Natural killer cell (primary cell): Measurements from ENCODE around the gene TATDN2. TPM values are rescaled to one million over a fixed set of nuclear protein-coding genes. Genes with fewer than 3 reads are reported as not detected.

Experiments used
- ATAC-seq, 3 donors: fragments of 150-1000 bp in 2 of 3; fragments of 200-7000 bp in 1 of 3; cut with Tn5 transposase; 1 replicate in 1 of 3; 2 replicates in 2 of 3; pipeline ENCODE4 v1.10.0; 2021; ENCODE audit warnings: mild to moderate bottlenecking in 2 of 3, moderate library complexity in 2 of 3
- DNase-seq, 2 donors: peaks; one replicate each; pipeline versions ENCODE4 v3.0.0 to v3.0.0-alpha.2; 2013 to 2021; ENCODE audit warnings: mixed read lengths in 1 of 2
- H3K27ac ChIP-seq: one replicate; pipeline ENCODE4 v1.5.1; 2013; ENCODE audit warnings: mild to moderate bottlenecking, low read length
- H3K27me3 ChIP-seq: one replicate; pipeline ENCODE4 v1.6.1; 2013; ENCODE audit warnings: low read length; ENCODE audit not compliant: control insufficient read depth, insufficient read depth
- H3K36me3 ChIP-seq: one replicate; pipeline ENCODE4 v1.6.1; 2013; ENCODE audit warnings: low read length; ENCODE audit not compliant: control insufficient read depth, insufficient read depth
- H3K4me1 ChIP-seq: one replicate; pipeline ENCODE4 v1.6.1; 2013; ENCODE audit warnings: low read length; ENCODE audit not compliant: control insufficient read depth, insufficient read depth
- H3K4me3 ChIP-seq: one replicate; pipeline ENCODE4 v1.5.1; 2013; ENCODE audit warnings: low read length
- H3K9me3 ChIP-seq: one replicate; pipeline ENCODE4 v1.6.1; 2013; ENCODE audit warnings: low read length; ENCODE audit not compliant: control insufficient read depth, insufficient read depth
- H3K27ac Mint-ChIP-seq, 2 donors: one replicate each; pipeline ENCODE4 v1.8.0; 2022; ENCODE audit warnings: mild to moderate bottlenecking in 2 of 2, mixed read lengths in 2 of 2, moderate library complexity in 1 of 2
- H3K27me3 Mint-ChIP-seq, 2 donors: one replicate each; pipeline ENCODE4 v1.8.0; 2022; ENCODE audit warnings: low read depth in 2 of 2, mixed read lengths in 2 of 2
- H3K36me3 Mint-ChIP-seq: one replicate; pipeline ENCODE4 v1.8.0; 2022; ENCODE audit warnings: mixed read lengths
- H3K4me1 Mint-ChIP-seq, 2 donors: one replicate each; pipeline ENCODE4 v1.8.0; 2022; ENCODE audit warnings: mixed read lengths in 2 of 2
- H3K4me3 Mint-ChIP-seq: one replicate; pipeline ENCODE4 v1.8.0; 2022; ENCODE audit warnings: mild to moderate bottlenecking, moderate library complexity, mixed read lengths
- H3K9me3 Mint-ChIP-seq, 2 donors: one replicate each; pipeline ENCODE4 v1.8.0; 2022; ENCODE audit warnings: mixed read lengths in 2 of 2
- WGBS: methylation state at CpG from one replicate; pipeline ENCODE4 v1.1.7; 2013; ENCODE audit warnings: missing lambda C conversion rate; ENCODE audit not compliant: insufficient coverage; 5-methylcytosine and 5-hydroxymethylcytosine counted together
- intact Hi-C: fragments of 100-400 bp; cut with micrococcal nuclease; formaldehyde crosslinking; loops from one replicate; pipeline ENCODE4 v1.14.2; 2022
- total RNA-seq, 4 donors: library from RNA; stranded (reverse); fragments of 120-200 nt in 1 of 4; gene quantifications; one replicate each; pipeline versions ENCODE4 v1.2.3 to v1.2.4, GENCODE V29; 2013 to 2022
- TF ChIP-seq, protein P1 (sequence below): fragments of 200-600 bp; IDR thresholded peaks from one replicate; pipeline ENCODE4 v1.8.0; 2022; ENCODE audit warnings: antibody characterized with exemption

The TATDN2 gene
- total RNA-seq, 3 donors from 2014 or later (not counting 1 experiment from before 2014, with no cell fraction given): 75.6 to 99.4 (median 88.4) TPM

DNA sequence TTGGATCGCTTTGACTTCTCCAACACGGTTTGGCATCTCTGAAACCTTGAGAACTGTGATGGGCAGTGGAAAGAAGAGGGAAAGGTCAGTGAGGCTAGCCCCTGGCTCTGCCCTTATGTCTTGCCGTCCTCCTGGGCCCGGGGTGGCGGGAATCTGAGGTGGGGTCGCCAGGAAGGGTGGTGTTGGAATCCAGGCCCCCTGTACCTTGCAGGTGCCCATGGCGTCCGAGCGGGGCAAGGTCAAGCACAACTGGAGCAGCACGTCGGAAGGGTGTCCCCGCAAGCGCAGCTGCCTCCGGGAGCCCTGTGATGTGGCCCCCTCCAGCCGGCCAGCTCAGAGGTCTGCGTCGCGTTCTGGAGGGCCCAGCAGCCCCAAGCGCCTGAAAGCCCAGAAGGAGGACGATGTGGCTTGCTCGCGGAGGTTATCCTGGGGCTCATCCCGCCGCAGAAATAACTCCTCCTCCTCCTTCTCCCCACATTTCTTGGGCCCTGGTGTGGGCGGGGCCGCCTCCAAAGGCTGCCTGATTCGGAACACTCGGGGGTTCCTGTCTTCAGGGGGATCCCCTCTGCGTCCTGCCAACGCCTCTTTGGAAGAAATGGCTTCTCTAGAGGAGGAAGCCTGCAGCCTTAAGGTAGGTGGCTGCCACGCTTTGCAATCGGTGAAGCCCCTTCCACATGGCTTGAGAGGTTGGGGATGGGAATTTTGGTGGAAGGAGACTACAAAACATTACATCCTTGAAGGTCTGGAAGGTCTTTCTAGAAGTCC lies 907 bp downstream of the TATDN2 start:
- WGBS: under 1% methylated on average over 30 of the region's 32 CpGs
- Mint-ChIP-seq H3K4me3 (peak overlapping the region; percentile 97), H3K27ac (peak overlapping the region; percentile 84 to 95), H3K27me3 (no peaks in the 10 kb centered on the region), H3K9me3 (peaks cover 5 to 6% of the 10 kb centered on the region in 2 donors), H3K36me3 (peaks cover 14% of the 10 kb centered on the region), H3K4me1 (peaks cover 58 to 63% of the 10 kb centered on the region in 2 donors)
- Histone ChIP-seq H3K4me1 (peaks cover 35% of the 10 kb centered on the region), H3K9me3 (peaks cover 7% of the 10 kb centered on the region), H3K36me3 (peaks cover 14% of the 10 kb centered on the region), H3K27ac (peak overlapping the region; percentile 41), H3K27me3 (no peaks in the 10 kb centered on the region), H3K4me3 (peak overlapping the region; percentile 68)
- ATAC-seq: peak in 1 of 3 donors; percentile 10
- DNase-seq: peak; percentile 25 to 71
- intact Hi-C loops: loop anchor here (1.0 to 10.0 kb wide), 3 partner anchors 132 to 264 kb away; partner anchors contain the start of genes BRK1, EMC3 and FANCD2
- TF ChIP-seq, protein P1, sequence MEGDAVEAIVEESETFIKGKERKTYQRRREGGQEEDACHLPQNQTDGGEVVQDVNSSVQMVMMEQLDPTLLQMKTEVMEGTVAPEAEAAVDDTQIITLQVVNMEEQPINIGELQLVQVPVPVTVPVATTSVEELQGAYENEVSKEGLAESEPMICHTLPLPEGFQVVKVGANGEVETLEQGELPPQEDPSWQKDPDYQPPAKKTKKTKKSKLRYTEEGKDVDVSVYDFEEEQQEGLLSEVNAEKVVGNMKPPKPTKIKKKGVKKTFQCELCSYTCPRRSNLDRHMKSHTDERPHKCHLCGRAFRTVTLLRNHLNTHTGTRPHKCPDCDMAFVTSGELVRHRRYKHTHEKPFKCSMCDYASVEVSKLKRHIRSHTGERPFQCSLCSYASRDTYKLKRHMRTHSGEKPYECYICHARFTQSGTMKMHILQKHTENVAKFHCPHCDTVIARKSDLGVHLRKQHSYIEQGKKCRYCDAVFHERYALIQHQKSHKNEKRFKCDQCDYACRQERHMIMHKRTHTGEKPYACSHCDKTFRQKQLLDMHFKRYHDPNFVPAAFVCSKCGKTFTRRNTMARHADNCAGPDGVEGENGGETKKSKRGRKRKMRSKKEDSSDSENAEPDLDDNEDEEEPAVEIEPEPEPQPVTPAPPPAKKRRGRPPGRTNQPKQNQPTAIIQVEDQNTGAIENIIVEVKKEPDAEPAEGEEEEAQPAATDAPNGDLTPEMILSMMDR: no peak

DNA sequence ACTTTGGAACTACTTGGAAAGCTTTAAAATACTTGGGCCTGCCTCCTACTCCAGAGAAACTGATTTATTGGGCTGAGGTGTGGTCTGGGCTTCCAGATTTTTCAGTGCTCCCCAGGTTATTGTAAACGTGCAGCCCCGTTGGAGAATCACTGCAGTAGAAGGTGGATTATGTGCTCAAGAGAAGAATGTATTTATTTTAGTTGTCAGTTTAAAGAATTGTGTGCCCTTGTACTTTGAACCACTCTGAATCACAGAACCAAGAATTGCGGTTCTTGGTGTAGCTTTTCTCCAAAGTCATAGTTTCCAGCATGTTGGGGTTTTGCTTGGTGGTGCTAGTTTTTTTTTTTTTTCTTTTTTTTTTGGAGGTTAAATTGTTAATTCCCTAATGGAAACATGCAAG lies 1.6 kb downstream of the TATDN2 start:
- Mint-ChIP-seq H3K36me3 (peaks cover 7% of the 10 kb centered on the region), H3K27ac (peak overlapping the region; percentile 84 to 95), H3K27me3 (no peaks in the 10 kb centered on the region), H3K9me3 (peaks cover 4 to 5% of the 10 kb centered on the region in 2 donors), H3K4me1 (peaks cover 62 to 70% of the 10 kb centered on the region in 2 donors), H3K4me3 (peak overlapping the region; percentile 97)
- TF ChIP-seq, protein P1: no peak
- DNase-seq (no peak), ATAC-seq (no peak)
- Histone ChIP-seq H3K27ac (no peak overlapping the region), H3K9me3 (peaks cover 7% of the 10 kb centered on the region), H3K4me3 (peak overlapping the region; percentile 68), H3K4me1 (peaks cover 41% of the 10 kb centered on the region), H3K27me3 (no peaks in the 10 kb centered on the region), H3K36me3 (peaks cover 19% of the 10 kb centered on the region)
- intact Hi-C loops: loop anchor here (5.0 to 10.0 kb wide), 2 partner anchors 133 to 265 kb away; partner anchors contain the start of genes BRK1 and EMC3
- 17% methylated on average over 3 of the region's 3 CpGs for WGBS

DNA sequence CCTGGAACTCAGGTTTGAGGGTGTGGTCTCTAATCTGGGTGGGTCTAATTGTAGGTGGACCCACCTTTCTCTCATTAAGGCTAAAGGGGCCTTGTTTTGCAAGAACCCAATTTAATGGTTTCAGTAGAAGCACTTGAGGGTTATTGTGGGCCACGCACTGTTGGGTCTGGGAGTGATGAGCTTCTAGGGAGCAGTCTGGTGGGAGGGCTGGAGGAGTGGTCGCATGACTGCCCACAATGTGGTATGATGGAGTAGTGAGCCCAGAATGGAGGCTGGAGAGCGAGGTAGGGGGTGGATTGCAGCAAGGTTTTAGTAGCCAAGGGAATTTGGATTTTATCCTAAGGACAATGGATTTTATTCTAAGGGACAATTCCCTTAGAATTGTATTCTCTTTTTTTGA lies 2.7 kb downstream of the TATDN2 start:
- peaks cover 0 to 2% of the 10 kb centered on the region in 2 donors for H3K9me3 Mint-ChIP-seq
- intact Hi-C loops: no loop called here

More for the DNA sequence above, 2.7 kb downstream of the TATDN2 start:
- TF ChIP-seq, protein P1: no peak
- Histone ChIP-seq H3K27me3 (no peaks in the 10 kb centered on the region), H3K9me3 (no peaks in the 10 kb centered on the region), H3K4me1 (peaks cover 41% of the 10 kb centered on the region), H3K4me3 (no peak overlapping the region), H3K36me3 (peaks cover 21% of the 10 kb centered on the region), H3K27ac (no peak overlapping the region)
- Mint-ChIP-seq H3K27me3 (no peaks in the 10 kb centered on the region), H3K4me3 (peak overlapping the region; percentile 97), H3K27ac (peak overlapping the region; percentile 84 to 95), H3K4me1 (peaks cover 71 to 78% of the 10 kb centered on the region in 2 donors), H3K36me3 (no peaks in the 10 kb centered on the region)
- WGBS: 82% methylated on average over 3 of the region's 3 CpGs
- ATAC-seq (no peak), DNase-seq (no peak)
